SH-SY5Y (cell line): ENCODE data around the gene ATP4A.

Source experiments
- GATA2 ChIP-seq: IDR thresholded peaks from 2 replicates; pipeline ENCODE4 v1.6.1; 2011; ENCODE audit warnings: mild to moderate bottlenecking, low read depth, low read length
- GATA3 ChIP-seq: IDR thresholded peaks from 2 replicates; pipeline ENCODE4 v1.6.1; 2011; ENCODE audit warnings: low read depth, mild to moderate bottlenecking, low read length, moderate library complexity

ATP4A gene

DNA sequence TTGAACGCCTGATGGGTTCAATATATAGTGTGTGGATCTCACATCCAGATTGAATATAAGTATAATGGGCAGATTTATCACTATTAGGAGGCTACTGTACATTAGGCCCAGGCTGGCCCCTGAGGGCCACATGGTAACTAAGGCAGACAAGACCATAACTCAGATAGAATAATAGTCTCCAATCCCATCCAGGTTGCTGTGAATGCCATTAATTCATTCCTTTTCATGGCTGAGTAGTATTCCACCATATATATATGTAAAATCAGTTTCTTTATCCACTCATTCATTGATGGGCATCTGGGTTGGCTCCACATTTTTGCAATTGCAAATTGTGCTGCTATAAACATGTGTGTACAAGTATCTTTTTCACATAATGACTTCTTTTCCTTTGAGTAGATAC, 14.5 kb upstream of the ATP4A start:
- TF ChIP-seq GATA2 (no peak), GATA3 (no peak)

DNA sequence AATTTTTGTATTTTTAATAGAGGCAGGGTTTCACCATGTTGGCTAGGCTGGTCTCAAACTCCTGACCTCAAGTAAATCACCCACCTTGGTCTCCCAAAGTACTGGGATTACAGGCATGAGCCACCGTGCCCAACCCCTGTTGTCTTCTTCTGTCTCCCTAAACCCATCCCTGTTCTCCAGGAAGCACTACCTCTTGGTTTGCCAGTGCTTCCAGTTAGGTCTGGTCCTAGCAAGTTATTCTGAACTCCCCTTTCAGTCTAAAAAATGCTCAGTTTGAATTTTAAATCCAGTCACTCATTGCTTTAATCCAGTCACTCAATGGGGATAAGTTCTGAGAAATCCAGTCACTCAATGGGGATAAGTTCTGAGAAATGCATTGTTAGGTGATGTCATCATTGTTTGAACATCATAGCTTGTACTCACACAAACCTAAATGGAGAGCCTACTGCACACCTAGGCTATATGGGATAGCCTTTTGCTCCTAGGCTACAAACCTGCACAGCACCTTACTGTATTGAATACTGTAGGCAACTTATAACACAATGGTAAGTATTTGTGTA, 8.0 kb upstream of the ATP4A start:
- TF ChIP-seq GATA3 (no peak), GATA2 (no peak)

DNA sequence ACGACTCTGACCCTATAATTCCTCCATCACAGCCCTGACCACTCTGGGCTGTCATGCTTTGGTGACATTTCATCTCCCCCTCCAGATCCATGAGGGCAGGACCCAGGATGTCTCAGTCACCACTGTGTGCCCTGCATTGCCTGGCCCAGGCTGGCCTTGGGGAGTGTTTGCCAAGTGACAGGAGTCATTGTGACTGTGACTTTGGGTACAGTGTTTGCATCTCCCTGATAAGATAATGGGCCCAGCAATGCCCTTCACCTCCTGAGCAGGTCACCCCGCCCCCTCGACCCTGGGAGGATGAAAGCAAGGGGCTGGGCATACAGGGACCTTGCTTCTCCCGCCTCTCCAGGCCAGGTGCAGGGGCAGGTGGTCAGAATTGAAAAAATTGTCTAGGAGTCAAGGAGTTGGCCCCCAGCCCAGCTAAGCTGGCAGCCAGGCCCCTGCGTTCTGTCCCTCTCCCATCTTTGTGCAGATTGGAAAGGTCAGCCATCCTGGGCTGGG, 5.9 kb upstream of the ATP4A start:
- TF ChIP-seq GATA3 (no peak), GATA2 (no peak)

DNA sequence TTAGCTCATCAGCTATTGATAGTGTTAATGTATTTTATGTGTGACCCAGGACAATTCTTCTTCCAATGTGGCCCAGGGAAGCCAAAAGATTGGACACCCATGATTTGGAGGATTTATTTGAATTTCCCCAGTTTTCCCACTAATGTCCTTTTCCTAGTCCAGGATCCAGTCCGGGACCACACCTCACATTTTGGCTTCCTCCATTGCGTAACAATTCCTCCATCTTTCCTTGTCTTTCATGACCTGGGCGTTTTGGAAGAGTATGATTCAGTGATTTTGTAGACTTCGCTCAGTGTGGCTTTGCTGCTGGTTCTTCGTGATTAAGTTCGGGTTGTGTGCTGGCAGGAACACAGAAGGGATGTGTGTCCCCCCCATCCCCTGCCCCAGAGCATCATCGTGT, 3.3 kb upstream of the ATP4A start:
- TF ChIP-seq GATA3 (no peak), GATA2 (no peak)

DNA sequence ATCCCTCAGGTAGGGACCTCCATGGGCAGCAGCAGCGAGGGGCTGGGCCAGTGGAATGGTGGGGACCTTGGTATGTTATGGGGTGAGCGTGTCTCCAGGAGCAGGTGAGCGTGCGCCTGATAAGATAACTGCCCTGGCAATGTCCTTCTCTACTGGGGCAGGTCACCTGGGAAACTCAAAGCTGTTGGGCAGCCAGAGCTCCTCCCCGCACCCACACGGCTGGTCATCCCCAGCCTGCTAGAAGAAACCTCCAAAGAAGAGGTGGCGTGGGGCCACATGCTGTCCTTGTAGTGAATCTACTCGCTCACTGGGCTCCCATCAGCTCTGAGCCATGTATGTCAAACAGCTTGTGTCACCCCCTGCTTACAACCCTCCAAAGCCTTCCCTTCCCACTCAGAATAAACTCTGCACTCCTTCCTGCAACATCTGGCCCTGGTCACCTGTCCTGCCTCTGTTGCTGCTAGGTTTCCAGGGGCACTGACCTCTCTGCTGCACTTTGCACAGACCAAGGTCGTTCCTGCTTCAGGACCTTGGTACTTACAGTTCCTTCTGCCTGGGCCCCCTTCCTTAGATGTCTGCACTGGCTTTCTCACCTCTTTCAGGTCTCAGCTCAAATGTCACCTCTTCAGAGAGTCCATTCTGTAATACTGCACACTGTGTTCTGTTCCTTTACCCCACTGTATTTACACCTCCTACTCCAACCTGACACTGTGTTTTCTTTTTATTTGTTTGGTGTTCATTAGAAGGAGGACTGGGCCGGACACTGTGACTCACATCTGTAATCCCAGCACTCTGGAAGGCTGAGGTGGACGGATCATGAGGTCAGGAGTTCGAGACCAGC, 1.8 kb upstream of the ATP4A start:
- TF ChIP-seq GATA3 (no peak), GATA2 (no peak)

DNA sequence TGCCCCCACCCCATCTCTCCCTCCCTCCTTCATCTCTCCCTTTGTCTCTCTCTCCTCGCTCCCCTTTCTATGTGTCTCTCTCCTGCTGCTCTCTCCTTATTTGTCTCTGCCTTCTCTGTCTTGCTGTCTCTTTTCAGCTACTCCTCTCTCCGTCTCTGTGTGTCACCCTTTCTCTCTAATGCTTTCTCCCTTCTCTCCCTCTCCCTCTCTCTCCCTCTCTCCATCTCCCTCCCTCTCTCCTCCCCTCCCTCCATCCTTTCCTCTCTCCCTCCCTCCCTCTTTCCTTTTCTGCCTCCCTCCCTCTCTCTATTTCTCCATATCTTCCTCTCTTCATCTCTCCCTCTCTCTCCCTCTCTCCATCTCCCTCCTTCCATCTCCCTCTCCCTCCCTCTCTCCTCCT, 682 bp downstream of the ATP4A start:
- TF ChIP-seq GATA2, result no peak
- no peak for TF ChIP-seq GATA3

DNA sequence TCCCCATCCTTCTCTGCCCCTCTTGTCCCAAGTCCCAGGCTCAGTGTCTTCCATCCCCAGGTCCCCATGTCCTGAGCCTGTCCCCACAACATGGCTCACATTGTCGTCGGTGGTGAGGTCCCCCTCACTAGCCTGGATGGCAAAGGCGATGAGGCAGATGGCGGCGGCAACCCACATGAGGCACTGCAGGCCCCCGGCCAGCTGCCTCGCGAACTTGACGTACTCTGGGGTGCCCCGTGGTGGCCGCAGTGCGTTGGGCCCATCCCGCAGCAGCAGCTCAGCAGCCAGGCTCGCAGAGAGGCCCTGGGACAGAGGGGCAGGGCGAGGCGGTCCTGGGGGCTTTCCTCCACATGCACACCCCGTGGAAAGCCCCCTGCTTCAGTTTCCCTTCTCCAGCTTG, 1.1 kb downstream of the ATP4A start:
- TF ChIP-seq GATA2, result no peak
- TF ChIP-seq GATA3, result no peak

DNA sequence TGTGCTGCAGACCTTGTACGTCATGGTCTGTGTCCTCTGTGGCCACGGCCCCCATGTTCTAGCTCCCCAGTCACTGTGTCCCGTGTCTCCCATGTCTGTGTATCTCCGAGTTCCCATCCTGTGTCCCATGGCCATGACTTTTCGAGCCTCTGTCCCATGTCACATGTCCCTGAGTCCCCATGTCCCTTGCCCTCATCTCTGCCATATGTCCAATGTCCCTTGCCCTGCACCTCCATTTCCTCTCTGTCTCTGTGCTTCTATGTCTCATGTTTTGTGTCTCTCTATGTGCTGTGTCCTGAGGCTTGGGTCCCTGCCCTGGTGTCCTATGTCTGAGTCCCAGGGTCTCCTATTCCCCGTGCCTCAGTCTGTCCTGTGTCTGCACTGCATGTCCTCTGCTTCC, 2.0 kb downstream of the ATP4A start:
- no peak for TF ChIP-seq GATA2
- TF ChIP-seq GATA3, result no peak

DNA sequence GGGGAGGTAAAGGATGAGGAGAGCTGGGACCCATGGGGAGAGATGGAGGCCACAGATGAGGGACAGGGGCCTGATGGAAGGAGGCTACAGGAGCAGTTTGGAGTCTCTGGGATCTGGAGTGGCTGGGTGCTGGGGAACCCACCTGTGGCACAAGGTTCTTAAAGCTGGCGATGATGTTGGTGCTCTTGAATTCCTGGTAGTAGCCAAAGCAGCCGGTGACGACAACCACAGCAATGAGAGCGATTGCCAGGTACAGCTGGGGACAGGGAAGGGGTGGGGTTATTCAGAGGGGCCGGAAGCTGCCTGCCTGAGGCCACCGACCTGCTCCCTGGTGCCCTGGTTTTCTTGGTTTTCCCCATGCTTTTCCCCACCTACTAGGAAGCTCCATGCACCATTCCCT, 2.8 kb downstream of the ATP4A start:
- TF ChIP-seq GATA3 (no peak), GATA2 (no peak)

DNA sequence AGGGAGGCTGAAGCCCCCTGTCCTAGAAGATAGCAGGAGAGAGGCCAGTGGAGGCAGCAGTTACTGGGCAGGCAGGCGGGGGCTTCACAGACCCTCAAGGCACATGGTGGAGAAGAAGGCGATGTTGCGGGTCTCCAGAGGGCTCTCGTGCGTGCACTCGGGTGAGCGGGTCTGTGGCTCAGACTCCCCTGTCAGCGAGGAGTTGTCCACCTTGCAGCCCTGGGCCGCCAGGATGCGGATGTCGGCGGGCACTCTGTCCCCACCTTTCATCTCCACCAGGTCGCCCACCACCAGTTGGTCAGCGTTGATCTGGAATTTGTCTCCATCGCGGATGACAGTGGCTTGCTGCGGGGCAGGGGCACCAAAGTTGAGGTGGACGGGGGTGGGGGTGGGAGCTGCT, 3.2 kb downstream of the ATP4A start:
- TF ChIP-seq GATA3, result no peak
- no peak for TF ChIP-seq GATA2

DNA sequence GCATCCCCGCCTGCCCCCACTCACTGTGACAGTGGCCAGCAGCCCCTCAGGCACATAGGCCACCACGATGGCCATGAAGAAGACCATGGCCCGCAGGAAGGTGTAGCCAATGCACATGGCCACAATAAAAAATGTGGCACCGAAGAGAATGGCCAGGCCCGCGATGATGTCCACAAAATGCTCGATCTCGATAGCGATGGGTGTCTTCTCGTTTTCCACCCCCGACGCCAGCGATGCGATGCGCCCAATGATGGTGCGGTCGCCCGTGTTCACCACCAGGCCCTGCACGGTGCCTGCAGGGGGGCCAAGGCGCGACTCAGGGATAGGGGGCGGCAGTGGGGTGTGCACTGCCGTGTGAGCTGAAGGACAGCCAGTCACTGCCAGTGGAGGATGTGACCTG, 3.7 kb downstream of the ATP4A start:
- TF ChIP-seq GATA3 (no peak), GATA2 (no peak)

DNA sequence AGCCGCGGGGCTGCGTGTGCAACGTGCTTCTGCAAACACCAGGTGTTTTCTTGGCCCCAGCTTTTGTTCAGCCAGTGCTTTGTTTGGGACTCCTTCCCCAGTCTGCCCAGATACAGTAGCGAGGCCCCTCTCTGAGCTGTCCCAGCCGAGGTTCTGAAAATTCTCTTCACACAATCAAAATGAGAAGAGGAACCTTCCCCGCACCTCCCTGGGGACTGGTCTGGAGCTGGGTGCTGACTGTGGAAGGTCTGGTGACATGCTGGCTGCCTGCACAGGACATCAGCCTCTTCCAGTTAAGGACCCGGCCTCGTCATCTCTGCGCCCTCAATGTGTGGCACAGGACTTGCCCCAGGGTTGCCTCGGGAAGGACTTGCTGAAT, 4.2 kb downstream of the ATP4A start:
- TF ChIP-seq GATA3 (no peak), GATA2 (no peak)

DNA sequence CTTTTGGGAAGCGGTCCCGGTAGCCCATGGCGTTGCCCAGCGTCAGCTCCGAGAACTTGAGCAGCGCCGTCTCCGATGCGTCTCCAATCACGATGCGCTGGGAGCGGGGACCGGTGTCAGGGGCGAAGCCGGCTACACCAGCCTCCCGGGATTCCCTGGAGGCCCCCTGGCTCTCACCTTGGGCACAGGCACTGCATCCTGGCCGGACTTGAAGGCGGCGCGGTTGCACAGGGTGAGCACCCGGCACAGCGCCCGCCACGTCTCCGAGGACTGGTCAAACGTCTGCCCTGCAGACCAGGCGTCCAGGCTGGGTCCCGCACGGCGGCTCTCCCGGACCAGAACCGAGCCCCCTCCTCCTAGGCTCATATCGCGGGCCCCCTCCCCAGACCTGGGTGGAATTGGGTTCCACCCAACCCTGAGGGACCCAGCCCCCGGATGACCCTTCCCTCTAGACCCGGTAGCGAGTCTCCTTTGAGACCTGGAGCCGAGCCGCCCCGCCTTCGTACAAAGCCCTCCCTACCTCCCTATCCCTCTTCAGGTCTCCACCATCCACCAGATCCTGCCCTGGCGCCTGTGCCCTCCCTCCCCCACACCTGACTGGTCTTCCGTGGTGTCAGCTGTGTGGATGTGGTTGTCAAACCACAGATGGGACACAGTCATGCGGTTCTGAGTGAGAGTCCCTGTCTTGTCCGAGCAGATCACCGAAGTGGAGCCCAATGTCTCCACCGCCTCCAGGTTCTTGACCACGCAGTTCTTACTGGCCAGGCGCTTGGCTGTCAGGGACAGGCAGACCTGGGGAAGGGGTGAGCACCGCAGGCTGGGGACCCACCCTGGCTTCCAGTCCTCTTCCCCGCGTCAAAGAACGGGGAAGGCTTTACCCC, 4.8 kb downstream of the ATP4A start:
- TF ChIP-seq GATA2 (no peak), GATA3 (no peak)

DNA sequence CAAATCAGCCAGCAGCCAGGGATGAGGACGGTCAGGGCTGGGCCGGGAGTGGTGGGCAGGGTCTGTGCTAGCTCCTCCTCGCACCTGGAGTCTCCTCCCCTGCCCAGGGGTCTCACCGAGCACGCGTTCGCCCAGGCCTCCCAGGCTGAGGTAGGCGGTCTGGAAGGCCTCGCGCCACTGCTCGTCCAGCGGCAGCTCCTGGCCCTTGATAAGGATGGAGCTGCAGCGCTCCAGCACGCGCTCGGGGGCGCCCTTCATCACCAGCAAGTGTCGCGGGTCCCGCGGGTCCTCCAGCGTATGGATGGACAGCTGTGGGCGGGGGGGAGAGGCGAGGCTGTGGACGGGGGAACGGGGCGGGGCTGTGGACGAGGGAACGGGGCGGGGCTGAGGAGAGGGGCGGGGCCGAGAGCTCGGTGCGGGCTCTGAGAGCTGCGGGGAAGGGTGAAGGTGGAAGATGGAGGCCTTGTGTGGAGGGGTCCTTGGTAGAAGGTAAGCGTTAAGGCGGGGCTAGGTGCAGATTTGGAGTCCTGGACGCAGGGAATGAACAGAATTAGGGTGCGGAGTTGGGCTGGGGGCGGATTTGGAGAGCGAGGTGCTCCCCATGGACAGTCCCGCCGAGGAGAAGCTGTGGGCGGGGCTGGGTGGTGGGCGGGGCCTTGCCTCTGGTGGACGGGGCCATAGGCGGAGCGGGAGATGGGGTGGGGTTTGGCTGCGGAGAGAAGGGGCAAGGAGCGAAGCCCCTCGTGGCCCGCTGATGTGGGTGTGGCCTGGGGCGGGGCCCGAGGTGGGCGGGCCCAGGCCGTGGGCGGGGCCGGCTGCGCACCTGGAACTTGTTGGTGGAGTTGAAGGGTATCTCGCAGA, 5.7 kb downstream of the ATP4A start:
- TF ChIP-seq GATA3 (no peak), GATA2 (no peak)

DNA sequence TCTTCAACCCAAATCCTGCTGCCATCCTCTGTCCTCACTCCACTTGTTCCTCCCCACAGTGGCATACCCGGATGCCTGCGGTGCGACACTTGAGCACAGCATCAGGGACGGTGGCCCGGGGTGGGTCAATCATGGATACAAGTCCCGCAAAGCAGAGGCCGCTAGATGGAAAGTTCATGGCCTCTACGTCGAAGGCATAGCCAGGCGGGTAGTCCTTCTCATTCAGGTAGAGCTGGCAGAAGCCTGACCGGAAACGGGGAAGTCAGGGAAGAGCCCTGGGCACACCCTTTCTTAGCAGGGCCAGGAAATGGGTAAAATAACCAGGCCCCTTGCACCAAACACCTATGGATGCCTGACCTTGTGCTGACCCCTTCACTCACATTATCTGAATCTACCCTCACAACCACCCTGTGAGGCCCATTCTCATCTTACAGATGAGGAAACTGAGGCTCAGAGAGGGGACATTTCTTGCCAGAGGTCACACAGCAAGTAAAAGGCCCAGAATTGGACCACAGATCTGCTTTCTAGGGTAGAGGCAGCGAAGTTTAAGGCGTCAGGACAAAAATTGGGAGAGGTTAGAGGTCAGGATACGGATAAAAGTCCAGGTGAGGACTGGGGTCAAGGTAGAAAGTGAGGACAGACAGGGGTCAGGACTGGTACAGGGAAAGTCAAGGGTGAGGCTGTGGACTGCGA, 6.5 kb downstream of the ATP4A start:
- TF ChIP-seq GATA2 (no peak), GATA3 (no peak)
